MM.1S (cell line): Measurements from ENCODE around the gene SMC5.

Experiments
- CTCF ChIP-seq: fragments of 300-600 bp; sonication (generic); IDR thresholded peaks from 2 replicates; pipeline ENCODE4 v1.5.1; 2016; ENCODE audit warnings: antibody characterized with exemption, low read length, mixed read lengths
- EZH2 ChIP-seq: fragments of 300-600 bp; sonication (generic); optimal IDR thresholded peaks from 2 replicates; pipeline ENCODE3; 2017; ENCODE audit warnings: low read depth, mild to moderate bottlenecking, antibody characterized with exemption, low read length, mixed read lengths

DNA sequence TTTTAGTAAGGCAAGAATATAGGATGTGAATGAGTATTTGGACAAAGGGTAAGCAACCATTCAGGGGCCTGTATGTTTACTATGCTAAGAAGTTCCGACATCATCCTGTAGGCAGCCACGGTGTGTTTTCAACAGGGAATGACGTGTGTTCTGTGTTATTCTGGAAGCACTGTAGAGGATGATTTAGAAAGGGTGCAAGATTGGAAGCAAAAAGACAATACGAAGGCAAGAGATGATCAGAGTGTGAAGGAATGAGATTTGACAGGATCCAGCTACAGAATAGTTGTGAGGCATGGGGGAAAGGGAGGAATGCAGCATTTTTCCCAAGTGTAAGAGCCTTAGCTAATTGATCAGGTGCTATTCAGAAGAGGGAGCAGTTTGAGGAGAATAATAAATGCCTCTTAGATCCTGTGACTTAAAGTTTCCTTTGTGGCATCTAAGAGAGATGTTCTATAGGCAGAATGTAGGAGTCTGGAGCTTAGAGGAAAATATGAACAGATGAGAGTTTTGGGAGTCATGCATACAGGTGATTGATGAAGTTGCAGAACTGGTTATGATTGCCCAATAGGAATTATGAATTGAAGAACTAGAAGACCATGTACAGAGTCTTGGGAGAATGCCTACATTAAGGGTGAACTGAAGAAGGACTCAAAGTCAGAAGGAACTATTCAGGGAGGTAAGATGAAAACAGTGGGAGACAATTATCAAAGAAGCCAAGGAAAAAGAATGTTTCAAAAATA, 2.5 kb downstream of the SMC5 start:
- TF ChIP-seq CTCF (no peak), EZH2 (no peak)
